Nephron progenitor cell (in vitro differentiated cells): ENCODE measurements around the gene ALK.

Source experiments
- DNase-seq: peaks from one replicate; pipeline ENCODE4 v3.0.0; 2021
- H3K27ac Mint-ChIP-seq: 2 replicates; pipeline ENCODE4 v1.8.0; 2021; ENCODE audit warnings: mild to moderate bottlenecking, moderate library complexity, mixed read lengths
- H3K27me3 Mint-ChIP-seq: 2 replicates; pipeline ENCODE4 v1.8.0; 2021; ENCODE audit warnings: mild to moderate bottlenecking, low read depth, mixed read lengths; ENCODE audit not compliant: poor library complexity
- H3K36me3 Mint-ChIP-seq: 2 replicates; pipeline ENCODE4 v1.8.0; 2021; ENCODE audit warnings: low read depth, mixed read lengths
- H3K4me1 Mint-ChIP-seq: 2 replicates; pipeline ENCODE4 v1.8.0; 2021; ENCODE audit warnings: mixed read lengths
- H3K4me3 Mint-ChIP-seq: 2 replicates; pipeline ENCODE4 v1.8.0; 2021; ENCODE audit warnings: mild to moderate bottlenecking, moderate library complexity, mixed read lengths
- H3K9me3 Mint-ChIP-seq: 2 replicates; pipeline ENCODE4 v1.8.0; 2021; ENCODE audit warnings: mild to moderate bottlenecking, moderate library complexity, mixed read lengths
- CTCF ChIP-seq: fragments of 200-600 bp; sonication (generic); IDR thresholded peaks from 2 replicates; pipeline ENCODE4 v1.5.0; 2021; ENCODE audit warnings: antibody characterized with exemption

Gene ALK

GRCh38 chr2:29219374-29219773 lies 702.0 kb downstream of the ALK start:
- Mint-ChIP-seq H3K36me3 (no peaks in the 10 kb centered on the region), H3K4me1 (peaks cover 4% of the 10 kb centered on the region), H3K9me3 (no peaks in the 10 kb centered on the region), H3K27me3 (peaks cover 14% of the 10 kb centered on the region), H3K4me3 (no peak overlapping the region), H3K27ac (no peak overlapping the region)
- no peak for DNase-seq
- no peak for TF ChIP-seq CTCF

- no peak for TF ChIP-seq CTCF
- Mint-ChIP-seq H3K4me3 (no peak overlapping the region), H3K9me3 (no peaks in the 10 kb centered on the region), H3K27me3 (peaks cover 11% of the 10 kb centered on the region), H3K27ac (no peak overlapping the region), H3K36me3 (no peaks in the 10 kb centered on the region), H3K4me1 (peaks cover 11% of the 10 kb centered on the region)
- no peak for DNase-seq
Measured at GRCh38 chr2:29218550-29219125, 702.7 kb downstream of the ALK start.

GRCh38 chr2:29218071-29218470 lies 703.3 kb downstream of the ALK start:
- H3K4me1 Mint-ChIP-seq, result peaks cover 14% of the 10 kb centered on the region
- peaks cover 11% of the 10 kb centered on the region for H3K27me3 Mint-ChIP-seq
- H3K9me3 Mint-ChIP-seq, result no peaks in the 10 kb centered on the region
- no peak overlapping the region for H3K4me3 Mint-ChIP-seq
- H3K36me3 Mint-ChIP-seq, result no peaks in the 10 kb centered on the region
- DNase-seq, result no peak
- no peak overlapping the region for H3K27ac Mint-ChIP-seq
- TF ChIP-seq CTCF, result no peak

DNA sequence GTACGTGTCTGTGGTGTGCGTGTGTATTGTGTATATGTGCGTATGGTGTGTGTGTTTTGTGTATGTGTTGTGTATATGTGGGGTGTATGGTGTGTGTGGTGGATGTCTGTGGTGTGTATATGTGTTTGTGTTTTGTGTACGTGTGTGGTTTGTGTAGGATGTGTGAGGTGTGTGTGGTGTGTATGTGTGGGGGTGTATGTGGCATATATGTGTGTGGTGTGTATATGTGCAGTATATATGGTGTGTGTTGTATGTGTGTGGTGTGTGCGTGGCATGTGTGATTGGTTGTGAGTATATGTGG lies 704.8 kb downstream of the ALK start:
- no peaks in the 10 kb centered on the region for H3K9me3 Mint-ChIP-seq
- DNase-seq, result no peak
- H3K27ac Mint-ChIP-seq, result no peak overlapping the region
- H3K36me3 Mint-ChIP-seq, result no peaks in the 10 kb centered on the region
- peaks cover 21% of the 10 kb centered on the region for H3K4me1 Mint-ChIP-seq
- H3K27me3 Mint-ChIP-seq, result peaks cover 7% of the 10 kb centered on the region
- no peak overlapping the region for H3K4me3 Mint-ChIP-seq
- TF ChIP-seq CTCF, result no peak

GRCh38 chr2:29215739-29216608 lies 705.4 kb downstream of the ALK start:
- no peaks in the 10 kb centered on the region for H3K36me3 Mint-ChIP-seq
- no peak overlapping the region for H3K27ac Mint-ChIP-seq
- no peak overlapping the region for H3K4me3 Mint-ChIP-seq
- DNase-seq, result no peak
- peaks cover 11% of the 10 kb centered on the region for H3K27me3 Mint-ChIP-seq
- no peaks in the 10 kb centered on the region for H3K9me3 Mint-ChIP-seq
- TF ChIP-seq CTCF, result no peak
- H3K4me1 Mint-ChIP-seq, result peaks cover 26% of the 10 kb centered on the region

DNA sequence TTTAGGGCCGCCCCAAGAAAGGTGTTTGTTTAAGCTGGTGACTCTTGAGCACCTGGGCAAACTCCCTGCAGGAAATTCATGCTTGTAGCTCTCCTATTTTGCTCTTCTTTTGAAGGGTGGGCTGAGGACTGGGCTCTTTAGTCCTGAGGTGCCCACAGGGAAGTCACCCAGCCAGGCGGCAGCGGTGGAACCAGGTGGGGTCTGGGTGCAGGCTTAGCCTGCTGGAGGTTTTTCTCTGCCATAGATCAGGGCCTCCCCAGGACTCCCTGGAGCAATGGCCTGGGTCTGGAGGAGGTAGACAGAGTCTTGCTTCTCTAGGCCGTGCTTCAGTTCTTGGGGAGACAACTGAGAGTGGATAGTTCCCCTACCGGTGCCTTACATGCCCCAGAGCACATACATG lies 706.3 kb downstream of the ALK start:
- DNase-seq, result no peak
- H3K4me3 Mint-ChIP-seq, result no peak overlapping the region
- no peaks in the 10 kb centered on the region for H3K9me3 Mint-ChIP-seq
- no peak overlapping the region for H3K27ac Mint-ChIP-seq
- peaks cover 26% of the 10 kb centered on the region for H3K4me1 Mint-ChIP-seq
- no peaks in the 10 kb centered on the region for H3K36me3 Mint-ChIP-seq
- TF ChIP-seq CTCF, result no peak
- H3K27me3 Mint-ChIP-seq, result peaks cover 14% of the 10 kb centered on the region
